ENCODE measurements around the gene FAM219B. TPM values are rescaled to one million over a fixed set of nuclear protein-coding genes. Genes with fewer than 3 reads are reported as not detected.

Gene FAM219B
- total and polyA plus RNA-seq, 2 experiments from 2014 or later = 28.8 to 61.4 TPM

GRCh38 chr15:74882528-74882927, 24.1 kb downstream of the FAM219B start:
- H3K4me3 ChIP-seq = no peak overlapping the region

More at GRCh38 chr15:74882528-74882927, 24.1 kb downstream of the FAM219B start:
- Histone ChIP-seq H3K9me2 (ENCODE audit: insufficient read depth) (no peaks in the 10 kb centered on the region), H3K79me2 (replicated peaks; ENCODE audit: insufficient read depth) (no peaks in the 10 kb centered on the region), H3K27ac (ENCODE audit: low read depth) (no peak overlapping the region), H3K4me1 (ENCODE audit: insufficient read depth) (no peaks in the 10 kb centered on the region), H3K36me3 (ENCODE audit: insufficient read depth) (no peaks in the 10 kb centered on the region), H3F3A (replicated peaks; ENCODE audit: low read depth) (no peaks in the 10 kb centered on the region), H4K20me1 (replicated peaks; ENCODE audit: insufficient read depth) (no peaks in the 10 kb centered on the region), H3K27me3 (ENCODE audit: insufficient read depth) (no peaks in the 10 kb centered on the region), H2AFZ (no peak overlapping the region), H3K4me2 (no peak overlapping the region)
- Mint-ChIP-seq H3K36me3 (ENCODE audit: low read depth) (peaks cover 5% of the 10 kb centered on the region; the same call in 2 of the 3 replicates), H3K27me3 (ENCODE audit: insufficient read depth, low read depth, poor library complexity) (peaks cover 4% of the 10 kb centered on the region), H3K4me3 (no peak overlapping the region), H3K27ac (no peak overlapping the region), H3K9me3 (peaks cover 18% of the 10 kb centered on the region), H3K4me1 (no peaks in the 10 kb centered on the region)
- TF ChIP-seq STAT1 (IDR thresholded peaks at IDR 0.05; ENCODE audit: unreplicated experiment) (no peak), ZNF462 (CRISPR knock-in tag; IDR thresholded peaks at IDR 0.05) (no peak), ZNF114 (CRISPR knock-in tag; IDR thresholded peaks at IDR 0.05) (no peak), NANOG (IDR thresholded peaks at IDR 0.05; ENCODE audit: borderline replicate concordance) (no peak), EZH2 (IDR thresholded peaks at IDR 0.05; ENCODE audit: low read depth, unreplicated experiment) (no peak), ZNF331 (CRISPR knock-in tag; IDR thresholded peaks at IDR 0.05; ENCODE audit: low read depth) (no peak), JUNB (IDR thresholded peaks at IDR 0.05; ENCODE audit: unreplicated experiment) (no peak), POLR2AphosphoS5 (IDR thresholded peaks at IDR 0.05; ENCODE audit: low read depth) (no peak), CTCF (conservative IDR thresholded peaks at IDR 0.05; ENCODE audit: low read depth in 2 of 2) (no peak), CREB1 (CRISPR knock-in tag; IDR thresholded peaks at IDR 0.05; ENCODE audit: low read depth) (no peak), REST (IDR thresholded peaks at IDR 0.05; ENCODE audit: unreplicated experiment) (no peak), EZH2phosphoT487 (IDR thresholded peaks at IDR 0.05; ENCODE audit: unreplicated experiment) (no peak), ETS1 (IDR thresholded peaks at IDR 0.05) (no peak)
- ATAC-seq (no peak), DNase-seq (ENCODE audit: low spot score) (peak; percentile 53)
